GM08714 (cell line): ENCODE measurements around the gene SDC3.

ENCODE experiments used
- H3K4me3 ChIP-seq: fragments of 200-500 bp; sonication (Bioruptor generic); 2 replicates; pipeline ENCODE4 v1.5.1; 2014; ENCODE audit warnings: mild to moderate bottlenecking, low read length, inconsistent platforms
- ZNF274 ChIP-seq: IDR thresholded peaks from 2 replicates; pipeline ENCODE4 v1.6.1; 2012; ENCODE audit warnings: mild to moderate bottlenecking, low read depth, low read length

Gene SDC3

GRCh38 chr1:30934613-30935012 lies 26.1 kb upstream of the SDC3 start:
- no peak overlapping the region for H3K4me3 ChIP-seq
- TF ChIP-seq ZNF274 = no peak

GRCh38 chr1:30933874-30934252 lies 25.3 kb upstream of the SDC3 start:
- TF ChIP-seq ZNF274 = no peak
- no peak overlapping the region for H3K4me3 ChIP-seq

- no peak overlapping the region for H3K4me3 ChIP-seq
- no peak for TF ChIP-seq ZNF274
Observed at GRCh38 chr1:30930631-30931173, 22.1 kb upstream of the SDC3 start.

GRCh38 chr1:30929944-30930525 lies 21.5 kb upstream of the SDC3 start:
- no peak for TF ChIP-seq ZNF274
- H3K4me3 ChIP-seq = no peak overlapping the region

GRCh38 chr1:30929135-30929889 lies 20.8 kb upstream of the SDC3 start:
- H3K4me3 ChIP-seq = no peak overlapping the region
- no peak for TF ChIP-seq ZNF274

GRCh38 chr1:30928789-30929134 lies 20.2 kb upstream of the SDC3 start:
- no peak for TF ChIP-seq ZNF274
- no peak overlapping the region for H3K4me3 ChIP-seq

- no peak overlapping the region for H3K4me3 ChIP-seq
Observed at GRCh38 chr1:30928171-30928570, 19.6 kb upstream of the SDC3 start.

GRCh38 chr1:30927448-30927847 lies 18.9 kb upstream of the SDC3 start:
- no peak overlapping the region for H3K4me3 ChIP-seq
- no peak for TF ChIP-seq ZNF274

More at GRCh38 chr1:30928171-30928570, 19.6 kb upstream of the SDC3 start:
- TF ChIP-seq ZNF274 = no peak

GRCh38 chr1:30923597-30923996 lies 15.0 kb upstream of the SDC3 start:
- no peak for TF ChIP-seq ZNF274
- H3K4me3 ChIP-seq = no peak overlapping the region

- no peak for TF ChIP-seq ZNF274
Observed at GRCh38 chr1:30920827-30921226, 12.3 kb upstream of the SDC3 start.

GRCh38 chr1:30919025-30919881 lies 10.7 kb upstream of the SDC3 start:
- no peak overlapping the region for H3K4me3 ChIP-seq
- no peak for TF ChIP-seq ZNF274

More at GRCh38 chr1:30920827-30921226, 12.3 kb upstream of the SDC3 start:
- H3K4me3 ChIP-seq = no peak overlapping the region

- no peak overlapping the region for H3K4me3 ChIP-seq
- TF ChIP-seq ZNF274 = no peak
Observed at GRCh38 chr1:30916296-30916695, 7.7 kb upstream of the SDC3 start.

- TF ChIP-seq ZNF274 = no peak
- no peak overlapping the region for H3K4me3 ChIP-seq
Observed at GRCh38 chr1:30915491-30916230, 7.1 kb upstream of the SDC3 start.

- H3K4me3 ChIP-seq = no peak overlapping the region
- TF ChIP-seq ZNF274 = no peak
Observed at GRCh38 chr1:30914931-30915330, 6.4 kb upstream of the SDC3 start.

GRCh38 chr1:30914587-30914922 lies 6.0 kb upstream of the SDC3 start:
- no peak overlapping the region for H3K4me3 ChIP-seq
- TF ChIP-seq ZNF274 = no peak
